GM23248 (cell line): ENCODE data around the gene GBX1.

Source experiments
- EZH2 ChIP-seq: fragments of 200-600 bp; sonication (generic); IDR thresholded peaks from 2 replicates; pipeline ENCODE4 v1.6.1; 2018; ENCODE audit warnings: antibody characterized with exemption, mild to moderate bottlenecking; ENCODE audit not compliant: insufficient read depth, poor library complexity, severe bottlenecking
- EZH2phosphoT487 ChIP-seq: fragments of 200-600 bp; sonication (generic); IDR thresholded peaks from 2 replicates; pipeline ENCODE4 v1.6.1; 2018; ENCODE audit warnings: antibody characterized with exemption, moderate library complexity, mild to moderate bottlenecking, low read depth; ENCODE audit not compliant: insufficient read depth

- no peak for TF ChIP-seq EZH2
- TF ChIP-seq EZH2phosphoT487, result no peak
Measured at GRCh38 chr7:151115121-151115835, 52.2 kb downstream of the GBX1 start.
